K562 (cell line): ENCODE data around the gene LRRC41. TPM values are rescaled to one million over a fixed set of nuclear protein-coding genes. Genes with fewer than 3 reads are reported as not detected.

ENCODE experiments used
- ARID4B ChIP-seq: sonication (generic); formaldehyde crosslinking; IDR thresholded peaks from 2 replicates; pipeline ENCODE4 v1.8.0; 2022; ENCODE audit warnings: mild to moderate bottlenecking, missing genetic modification reagents
- HMGXB4 ChIP-seq: sonication (generic); formaldehyde crosslinking; IDR thresholded peaks from 2 replicates; pipeline ENCODE4 v1.8.1; 2023; ENCODE audit warnings: mild to moderate bottlenecking, missing genetic modification reagents
- LARP7 ChIP-seq: fragments of 450-650 bp; IDR thresholded peaks from 2 replicates; pipeline ENCODE4 v1.6.1; 2016
- RBM34 ChIP-seq: fragments of 200-400 bp; formaldehyde crosslinking; IDR thresholded peaks from 2 replicates; pipeline ENCODE4 v1.6.1; 2018; ENCODE audit warnings: low read length, borderline replicate concordance; ENCODE audit not compliant: insufficient read depth
- RREB1 ChIP-seq: fragments of 250-450 bp; sonication (Bioruptor Pico); IDR thresholded peaks from 2 replicates; pipeline ENCODE4 v1.4.0; 2020
- SMARCA5 ChIP-seq: fragments of 450-650 bp; IDR thresholded peaks from 2 replicates; pipeline ENCODE4 v1.6.1; 2016
- ZC3H11A ChIP-seq: IDR thresholded peaks from 2 replicates; pipeline ENCODE4 v1.6.1; 2012; ENCODE audit warnings: low read depth, low read length, improper control_type of control experiment
- polyA plus RNA-seq, 8 experiments: library from polyadenylated mRNA; depleted of rRNA in 4 of 8; stranded (reverse) in 5 of 8; unstranded in 3 of 8; fragments of >200 nt; fragmentation: Nextera tagmentation in 2 of 8; fragmentation: Illumina TruSeq in 1 of 8; extraction: Ambion mirVana in 2 of 8; extraction: Trizol in 1 of 8; gene quantifications; 2 replicates each; pipeline versions ENCODE4 v1.2.1 to v1.2.3, GENCODE V29; 2011 to 2014; ENCODE audit warnings: inconsistent platforms in 1 of 8, missing spikeins in 1 of 8
- total RNA-seq, 7 experiments: library from RNA; depleted of rRNA in 6 of 7; stranded (reverse); fragments of >200 nt in 6 of 7; fragmentation: Illumina TruSeq in 2 of 7; extraction: Trizol in 2 of 7; gene quantifications; 2 replicates each; pipeline versions ENCODE4 v1.2.1 to v1.2.3, GENCODE V29; 2011 to 2021; ENCODE audit warnings: low replicate concordance in 1 of 7

The LRRC41 gene
- total and polyA plus RNA-seq, 9 of the 15 experiments (the other 6 are each of a cell fraction or from before 2014, with no cell fraction given), result 10.5 to 64.7 (median 44.2) TPM

GRCh38 chr1:46246548-46247435 is 56.6 kb downstream of the LRRC41 start (continued):
- TF ChIP-seq HMGXB4 (CRISPR knock-in tag) (peak; percentile 11; the same call in 1 of the 2 replicates), SMARCA5 (no peak), ARID4B (no peak), RBM34 (no peak), RREB1 (CRISPR knock-in tag) (no peak), ZC3H11A (no peak), LARP7 (peak; percentile 19; the same call in 1 of the 2 replicates)
